Measurements from ENCODE around the gene TMIGD3.

DNA sequence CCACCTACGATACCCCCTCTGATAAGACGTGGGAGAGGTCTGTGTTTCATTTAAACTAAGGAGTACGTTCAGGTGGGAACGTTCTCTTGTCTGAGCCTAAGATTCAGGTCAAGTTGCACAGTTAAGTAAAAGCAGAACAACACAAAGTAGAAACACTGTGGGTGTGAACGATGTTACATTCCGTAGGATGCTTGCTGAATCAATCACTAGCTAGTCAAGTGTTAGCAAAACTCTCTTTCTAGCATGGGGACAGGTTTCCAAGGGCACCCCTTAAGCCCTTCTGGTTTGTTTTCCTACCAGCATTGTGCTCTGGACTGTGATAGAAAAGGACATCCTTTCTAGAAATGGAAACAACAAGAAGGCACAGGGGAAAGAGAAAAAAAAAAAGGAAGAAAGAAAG is 16.3 kb downstream of the TMIGD3 start:
- TF ChIP-seq, protein P1, sequence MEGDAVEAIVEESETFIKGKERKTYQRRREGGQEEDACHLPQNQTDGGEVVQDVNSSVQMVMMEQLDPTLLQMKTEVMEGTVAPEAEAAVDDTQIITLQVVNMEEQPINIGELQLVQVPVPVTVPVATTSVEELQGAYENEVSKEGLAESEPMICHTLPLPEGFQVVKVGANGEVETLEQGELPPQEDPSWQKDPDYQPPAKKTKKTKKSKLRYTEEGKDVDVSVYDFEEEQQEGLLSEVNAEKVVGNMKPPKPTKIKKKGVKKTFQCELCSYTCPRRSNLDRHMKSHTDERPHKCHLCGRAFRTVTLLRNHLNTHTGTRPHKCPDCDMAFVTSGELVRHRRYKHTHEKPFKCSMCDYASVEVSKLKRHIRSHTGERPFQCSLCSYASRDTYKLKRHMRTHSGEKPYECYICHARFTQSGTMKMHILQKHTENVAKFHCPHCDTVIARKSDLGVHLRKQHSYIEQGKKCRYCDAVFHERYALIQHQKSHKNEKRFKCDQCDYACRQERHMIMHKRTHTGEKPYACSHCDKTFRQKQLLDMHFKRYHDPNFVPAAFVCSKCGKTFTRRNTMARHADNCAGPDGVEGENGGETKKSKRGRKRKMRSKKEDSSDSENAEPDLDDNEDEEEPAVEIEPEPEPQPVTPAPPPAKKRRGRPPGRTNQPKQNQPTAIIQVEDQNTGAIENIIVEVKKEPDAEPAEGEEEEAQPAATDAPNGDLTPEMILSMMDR (optimal IDR thresholded peaks at IDR 0.05 in 1 of 3, IDR thresholded peaks at IDR 0.05 in 1 of 3, conservative IDR thresholded peaks at IDR 0.05 in 1 of 3; ENCODE audit: extremely low read depth in 1 of 3, insufficient read depth in 2 of 3, low read length in 3 of 3): no peak
- no peak for TF ChIP-seq EZH2 (IDR thresholded peaks at IDR 0.05; ENCODE audit: low read length)
